Stimulated activated CD4-positive, alpha-beta T cell treated with anti-CD3 and anti-CD28 coated beads, Interleukin-1b, Interleukin-23, amount 100 ng/mL, for 4 hours (primary cell): ENCODE results near the gene CENPK.
"Not testable (repeated sequence)": the region's sequence is repeated elsewhere in the genome, so short reads cannot be mapped to it uniquely, and the experiment has no call there.

Experiments
- DNase-seq, 2 donors: peaks; one replicate each; pipeline ENCODE4 v3.0.0-alpha.2; 2020; ENCODE audit warnings: low read depth in 2 of 2

Gene CENPK

GRCh38 chr5:65506961-65507360 is 56.0 kb downstream of the CENPK start:
- no peak for DNase-seq

- DNase-seq, result no peak
Observed at GRCh38 chr5:65489119-65489518, 73.8 kb downstream of the CENPK start.

GRCh38 chr5:65488038-65488687 is 74.8 kb downstream of the CENPK start:
- DNase-seq, result not testable (repeated sequence)

- DNase-seq, result not testable (repeated sequence)
Observed at GRCh38 chr5:65486803-65487202, 76.2 kb downstream of the CENPK start.

- no peak for DNase-seq
Observed at GRCh38 chr5:65485405-65485804, 77.6 kb downstream of the CENPK start.

GRCh38 chr5:65483546-65484346 is 79.2 kb downstream of the CENPK start:
- no peak for DNase-seq

GRCh38 chr5:65482736-65483545 is 80.0 kb downstream of the CENPK start:
- no peak for DNase-seq

- DNase-seq, result no peak
Observed at GRCh38 chr5:65482296-65482735, 80.7 kb downstream of the CENPK start.

GRCh38 chr5:65481635-65482295 is 81.2 kb downstream of the CENPK start, which contains the start of gene ADAMTS6:
TSS of gene ADAMTS6 (minus strand) at chr5:65481920. CDS start at chr5:65473673, 8,247 bp downstream.
- peak; percentile 65 to 68 for DNase-seq

GRCh38 chr5:65481171-65481581 is 81.8 kb downstream of the CENPK start:
- no peak for DNase-seq

GRCh38 chr5:65480306-65480865 is 82.6 kb downstream of the CENPK start:
- no peak for DNase-seq

- no peak for DNase-seq
Observed at GRCh38 chr5:65479527-65479926, 83.4 kb downstream of the CENPK start.

GRCh38 chr5:65478336-65478735 is 84.6 kb downstream of the CENPK start:
- DNase-seq, result no peak

GRCh38 chr5:65475895-65476294 is 87.1 kb downstream of the CENPK start:
- DNase-seq, result no peak

GRCh38 chr5:65475336-65475735 is 87.6 kb downstream of the CENPK start:
- no peak for DNase-seq

- no peak for DNase-seq
Observed at GRCh38 chr5:65474130-65474711, 88.7 kb downstream of the CENPK start.

GRCh38 chr5:65468633-65469032 is 94.3 kb downstream of the CENPK start:
- no peak for DNase-seq
